NCI-H2107 (cell line): ENCODE measurements around the gene PAPPA.

ENCODE experiments used
- DNase-seq: peaks from one replicate; lab custom pipeline; 2025; lab: John Stamatoyannopoulos, UW

PAPPA gene

DNA sequence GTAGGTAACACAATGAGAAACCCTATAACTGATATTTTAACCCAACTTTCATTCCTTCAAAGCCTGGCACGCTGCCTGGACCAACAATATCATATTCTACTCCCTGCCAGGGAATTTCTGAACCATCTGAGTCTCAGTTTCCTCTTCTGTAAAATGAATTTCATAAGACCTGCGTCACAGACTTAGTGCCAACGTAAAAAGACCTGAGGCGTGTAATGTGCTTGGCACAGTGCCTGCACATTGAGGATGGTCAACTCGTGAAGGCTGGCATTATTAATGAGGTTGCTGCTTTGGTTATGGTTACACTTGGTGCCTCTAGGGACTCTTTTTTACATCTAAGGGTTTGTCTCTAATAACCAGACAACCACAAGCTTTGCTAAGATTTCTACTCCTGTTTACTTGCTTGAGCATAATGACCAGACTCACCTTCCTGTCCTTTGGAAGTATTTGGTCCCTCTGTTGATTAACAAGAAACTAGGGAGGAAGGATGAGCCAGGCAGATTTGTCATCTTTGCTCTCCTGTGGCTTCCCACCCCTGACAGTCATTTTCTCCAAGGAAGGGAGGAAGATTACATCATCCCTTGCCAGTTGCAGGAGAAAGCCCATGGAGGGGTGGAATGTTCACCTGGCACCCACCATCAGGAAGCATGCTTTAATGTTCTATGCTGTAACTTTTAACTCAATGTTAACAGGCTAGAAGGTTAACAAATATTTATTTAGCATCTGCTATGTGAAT lies 79.0 kb downstream of the PAPPA start:
- no peak for DNase-seq

DNA sequence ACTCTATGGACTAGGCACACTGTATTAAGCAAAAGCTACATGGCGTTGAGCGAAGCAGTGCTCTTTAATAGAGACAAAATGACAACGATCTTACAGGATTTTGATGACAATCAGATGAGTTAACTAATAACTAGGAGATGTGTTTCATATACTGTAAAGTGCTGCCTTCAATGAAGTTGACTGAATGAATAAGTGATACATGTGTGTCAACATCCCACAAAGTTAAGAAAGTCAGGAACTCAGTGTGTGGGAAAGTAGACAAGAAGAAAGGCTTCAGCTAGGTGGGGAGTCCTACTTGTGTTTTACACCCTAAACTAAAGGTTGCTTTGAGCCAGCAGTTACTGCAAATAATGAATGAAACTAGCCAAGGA lies 79.6 kb downstream of the PAPPA start:
- DNase-seq, result no peak

DNA sequence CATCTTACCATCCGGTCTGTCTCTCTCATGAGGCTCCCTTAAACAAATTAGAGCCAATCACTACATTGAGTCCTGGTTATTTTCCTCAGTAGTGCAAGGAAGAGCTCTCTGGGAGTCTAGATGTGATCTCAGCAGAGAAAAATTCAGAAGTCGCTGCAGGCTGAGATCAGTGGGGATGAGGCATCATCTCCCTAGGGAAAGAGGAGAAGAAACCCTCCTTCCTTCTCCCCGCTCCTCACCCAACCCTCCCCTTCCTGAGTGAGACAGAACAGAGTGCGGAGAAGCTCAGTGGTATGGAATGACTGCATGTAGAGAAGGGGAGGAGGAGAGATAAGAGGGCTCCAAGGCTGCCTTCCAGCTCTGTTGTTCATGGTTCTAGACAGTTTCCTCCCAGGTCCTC lies 80.5 kb downstream of the PAPPA start:
- DNase-seq, result no peak

DNA sequence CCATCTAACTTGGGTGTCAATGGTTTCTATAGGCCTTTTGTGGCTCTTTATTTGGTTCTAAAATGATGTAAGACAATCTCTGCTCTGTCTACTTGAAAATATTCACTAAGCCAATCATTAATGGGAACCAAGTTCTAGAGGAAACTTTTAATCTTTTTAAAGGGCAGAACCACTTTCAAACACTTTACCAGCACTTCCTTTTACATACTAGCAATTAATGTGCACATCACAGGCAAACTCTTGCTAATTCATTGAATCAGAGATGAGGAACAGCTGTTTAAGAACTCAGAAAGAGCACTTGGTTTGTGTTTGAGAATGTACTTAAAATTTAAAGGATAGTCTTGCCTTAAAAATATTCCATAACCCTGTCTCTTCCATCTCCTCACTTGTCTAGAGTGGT lies 83.4 kb downstream of the PAPPA start:
- no peak for DNase-seq

DNA sequence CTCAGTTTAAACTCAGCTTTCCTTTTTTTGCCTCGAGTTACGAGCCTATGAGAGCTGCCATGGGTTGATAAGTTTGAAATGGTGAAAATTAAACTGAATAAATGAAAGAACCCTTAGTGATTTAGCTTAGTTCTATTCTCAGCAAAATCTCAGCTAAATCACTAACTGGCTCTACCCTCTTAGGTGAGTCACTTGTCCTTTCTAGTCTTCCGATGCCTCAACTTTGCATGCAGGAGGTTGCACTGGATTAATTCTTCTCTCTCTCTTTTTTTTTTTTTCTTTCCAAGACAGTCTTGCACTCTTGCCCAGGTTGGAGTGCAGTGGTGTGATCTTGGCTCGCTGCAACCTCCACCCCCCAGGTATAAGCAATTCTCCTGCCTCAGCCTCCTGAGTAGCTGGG lies 83.9 kb downstream of the PAPPA start:
- DNase-seq, result no peak

DNA sequence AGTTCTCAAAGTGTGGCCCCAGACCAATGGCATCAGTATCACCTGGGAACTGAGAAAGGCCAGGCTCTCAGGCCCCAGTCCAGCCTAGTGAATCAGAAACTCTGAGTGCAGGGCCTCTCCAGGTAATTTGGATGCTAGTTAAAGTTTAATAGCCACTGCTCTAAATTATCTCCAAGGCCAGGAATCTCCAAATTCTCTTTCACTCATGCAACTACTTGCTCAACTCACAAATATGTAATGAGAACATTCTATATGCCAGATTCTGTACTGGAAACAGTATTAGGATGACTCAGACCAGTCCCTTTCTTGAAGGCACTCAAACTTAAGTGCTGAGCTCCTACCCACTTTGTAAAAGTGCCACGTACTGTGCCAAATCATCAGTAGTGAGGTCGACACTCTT lies 84.6 kb downstream of the PAPPA start:
- no peak for DNase-seq

DNA sequence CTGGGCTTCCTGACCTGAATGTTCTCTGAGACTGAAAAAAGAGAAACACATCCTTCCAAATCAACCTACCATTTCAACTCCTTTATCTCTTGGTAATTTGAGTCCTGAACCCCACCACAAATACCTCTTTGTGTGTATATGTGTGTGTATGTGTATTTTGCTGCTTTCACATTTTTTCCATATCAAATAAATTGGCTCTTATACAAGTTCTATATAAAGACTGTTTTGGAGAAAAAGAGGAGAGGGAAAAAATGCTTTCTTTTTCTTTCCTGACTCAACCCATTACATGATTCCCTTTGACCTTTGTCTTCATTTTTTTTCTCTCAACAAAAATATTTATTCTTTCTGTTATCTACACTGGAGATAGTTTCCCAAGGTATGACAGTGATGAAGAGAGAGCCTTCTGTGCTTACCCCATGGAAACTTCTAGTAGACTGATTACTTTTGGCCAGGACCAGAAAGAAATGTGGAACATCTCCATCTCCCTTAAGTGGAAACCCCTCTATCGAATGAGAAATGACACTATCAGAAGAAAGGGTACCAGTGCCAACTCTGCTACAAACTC lies 85.3 kb downstream of the PAPPA start:
- no peak for DNase-seq

DNA sequence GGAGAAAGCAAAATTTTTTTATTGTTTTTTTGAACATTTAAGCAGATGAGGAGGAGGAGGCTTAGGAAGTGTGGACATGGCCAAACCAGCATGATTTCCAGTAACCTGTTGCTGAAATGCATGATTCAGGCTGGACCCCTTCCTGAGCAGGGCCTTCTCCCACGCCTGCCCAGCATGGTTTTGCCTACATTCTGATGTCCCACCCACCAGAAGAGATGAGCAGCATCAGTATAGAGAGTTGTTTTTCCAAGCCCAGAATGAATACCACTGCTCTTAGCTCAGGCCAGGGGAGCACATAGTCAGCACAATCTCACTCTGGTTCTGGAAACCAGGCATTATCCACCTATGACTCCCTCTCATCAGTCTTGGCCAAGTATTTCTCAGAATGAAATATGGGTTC lies 90.1 kb downstream of the PAPPA start:
- no peak for DNase-seq

DNA sequence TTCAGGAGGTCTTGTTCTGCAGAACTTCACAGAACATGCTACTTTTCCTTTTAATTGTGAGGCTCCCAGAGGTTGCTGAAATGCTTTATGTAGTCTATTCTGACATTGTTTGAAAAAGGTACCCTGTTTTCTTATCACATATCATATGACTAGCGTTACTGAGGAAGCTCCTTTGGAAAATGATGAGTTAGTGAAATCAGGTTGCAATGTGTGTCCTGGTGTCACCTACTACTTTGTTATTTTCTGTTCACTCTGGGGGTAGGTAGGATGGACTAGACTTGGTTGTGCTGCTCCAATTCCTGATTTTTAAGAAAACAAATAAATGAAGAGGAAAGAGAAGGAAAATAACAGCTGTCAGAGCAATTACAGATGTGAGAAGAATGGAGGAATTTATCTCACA lies 93.7 kb downstream of the PAPPA start:
- no peak for DNase-seq

DNA sequence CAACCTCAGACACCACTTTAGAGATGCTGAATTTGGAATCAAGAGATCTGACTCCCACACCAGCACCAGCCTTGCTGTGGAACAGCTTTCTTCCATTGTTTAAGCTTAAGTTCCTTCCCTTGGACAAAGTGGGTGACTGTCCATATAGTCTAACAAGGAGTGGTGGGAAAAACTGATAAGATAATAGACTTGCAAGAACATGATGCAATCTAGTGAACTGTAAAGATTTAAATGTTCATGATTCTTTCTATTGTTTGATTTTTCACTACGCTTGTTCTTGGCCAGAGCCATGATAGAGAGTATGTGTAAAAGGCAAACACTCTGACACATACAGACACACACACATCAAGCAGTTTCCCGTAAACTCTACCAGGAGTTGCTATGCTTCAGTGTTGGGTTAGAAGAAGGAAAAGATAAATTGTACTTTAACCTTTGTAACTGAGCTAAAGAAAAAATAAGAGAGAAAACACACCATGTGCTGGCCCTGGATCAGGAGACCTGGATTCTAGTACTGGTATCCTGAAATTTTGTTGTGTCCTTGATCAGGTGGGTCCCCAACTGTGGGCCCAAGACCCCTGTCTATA lies 94.3 kb downstream of the PAPPA start:
- no peak for DNase-seq

DNA sequence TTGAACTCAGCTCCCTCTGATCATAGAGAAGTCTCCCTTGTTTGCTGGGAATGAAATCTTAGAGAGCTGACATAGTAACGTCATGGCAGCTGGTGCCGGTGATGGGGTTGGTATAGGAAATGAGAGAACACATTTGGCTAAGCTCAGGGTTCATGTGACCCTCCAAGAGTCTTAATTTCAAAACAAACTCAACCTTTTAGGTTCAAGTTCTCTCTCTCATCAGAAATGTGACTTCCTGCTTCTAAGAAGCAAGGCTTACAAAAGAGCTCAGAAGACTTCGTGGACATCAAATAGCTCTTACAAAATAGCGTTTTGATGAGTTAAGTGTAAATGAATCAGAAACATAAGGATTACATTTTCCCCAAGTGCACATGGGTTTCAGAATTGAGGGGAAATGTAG lies 97.3 kb downstream of the PAPPA start:
- DNase-seq, result no peak

DNA sequence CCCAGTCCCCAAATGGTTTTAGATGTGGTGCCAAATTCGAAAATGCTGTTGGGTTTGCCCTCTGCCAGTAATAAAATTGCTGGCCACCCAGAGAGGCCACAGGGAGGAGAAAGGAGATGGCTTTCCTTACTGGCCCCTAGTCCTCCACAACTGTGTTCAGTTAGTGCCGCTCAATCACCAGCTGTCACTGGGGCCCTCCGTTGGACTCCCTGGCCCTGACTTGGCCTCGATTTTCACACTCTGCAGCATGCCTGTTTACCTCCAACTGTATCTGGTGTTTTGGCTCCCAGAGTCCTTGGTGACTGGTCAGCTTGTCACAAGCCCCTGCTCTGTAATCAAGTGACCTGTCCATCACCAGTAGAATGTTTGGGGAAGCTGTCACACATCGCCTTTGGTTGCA lies 97.8 kb downstream of the PAPPA start:
- no peak for DNase-seq

DNA sequence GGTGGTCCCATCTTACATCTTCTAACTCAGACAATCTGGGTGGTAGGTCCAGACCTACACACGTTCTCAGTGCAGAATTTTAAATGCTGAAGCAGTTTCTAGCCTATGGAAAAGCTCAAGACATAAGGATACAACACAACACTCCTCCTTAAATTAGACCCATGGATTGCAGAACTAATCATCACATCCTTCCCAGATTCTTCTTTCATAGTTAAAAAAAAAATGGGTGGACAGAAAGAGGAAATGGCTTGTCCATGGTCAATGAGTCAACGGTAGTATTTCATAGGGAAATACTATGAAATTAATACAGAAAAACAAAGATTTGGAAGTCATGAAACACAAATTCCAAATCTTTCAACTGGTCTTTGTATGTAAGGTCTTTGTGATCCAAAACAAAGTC lies 106.9 kb downstream of the PAPPA start:
- DNase-seq, result no peak

DNA sequence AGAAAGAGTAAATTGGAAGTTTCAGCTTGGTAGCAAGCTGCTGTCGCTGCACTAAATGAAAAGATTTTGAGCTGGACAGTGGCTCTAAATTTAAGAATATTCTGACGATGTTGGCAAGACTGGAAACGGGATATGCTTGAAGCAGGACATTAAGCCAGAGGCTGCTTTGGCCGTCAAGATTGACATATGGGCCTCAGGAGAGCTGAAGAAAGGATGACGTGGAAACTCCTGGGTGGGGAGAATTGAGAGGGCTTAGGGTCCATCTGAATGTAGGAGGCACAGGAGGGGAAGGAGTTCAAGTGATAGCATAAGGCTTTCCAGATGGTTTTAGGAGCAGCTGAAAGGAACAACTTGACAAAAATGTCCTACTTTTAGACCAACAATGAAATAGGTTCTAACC lies 108.9 kb downstream of the PAPPA start:
- no peak for DNase-seq

DNA sequence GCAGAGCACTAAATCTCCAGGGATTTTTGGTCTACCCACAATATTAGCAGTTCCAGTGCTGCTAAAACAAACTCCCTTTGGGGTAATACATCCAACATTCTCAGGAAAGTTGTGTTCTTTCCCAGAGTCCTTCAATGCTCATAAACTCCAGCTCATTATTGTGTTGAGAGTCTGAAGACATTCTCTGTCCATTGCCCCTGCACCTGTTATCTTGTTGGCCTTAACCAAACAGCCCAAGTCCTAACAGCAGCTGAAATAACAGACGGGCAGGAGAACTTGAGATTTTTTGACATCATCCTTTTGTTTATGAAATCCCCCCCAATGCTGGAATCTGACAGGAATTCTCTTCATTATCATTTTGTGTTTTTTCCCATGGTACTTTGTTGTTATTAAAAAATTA lies 110.8 kb downstream of the PAPPA start:
- no peak for DNase-seq

DNA sequence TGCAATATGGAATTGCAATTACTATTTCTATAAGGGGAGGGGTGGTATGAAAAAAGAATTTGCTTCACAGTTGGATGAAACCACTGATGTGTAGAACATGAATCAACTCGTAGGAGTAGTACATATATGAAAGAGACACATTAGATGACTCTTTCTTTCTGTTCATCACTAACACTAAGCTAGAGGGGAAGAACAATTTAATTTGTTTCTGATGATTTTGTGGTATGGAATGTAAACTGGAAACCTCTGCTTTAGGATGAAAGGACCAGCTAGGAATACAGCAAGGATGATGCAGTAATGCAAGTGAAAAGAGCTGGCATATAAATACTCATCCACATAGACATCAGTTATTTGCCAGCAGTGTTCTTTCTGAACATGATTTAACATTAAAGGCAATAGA lies 113.4 kb downstream of the PAPPA start:
- no peak for DNase-seq

DNA sequence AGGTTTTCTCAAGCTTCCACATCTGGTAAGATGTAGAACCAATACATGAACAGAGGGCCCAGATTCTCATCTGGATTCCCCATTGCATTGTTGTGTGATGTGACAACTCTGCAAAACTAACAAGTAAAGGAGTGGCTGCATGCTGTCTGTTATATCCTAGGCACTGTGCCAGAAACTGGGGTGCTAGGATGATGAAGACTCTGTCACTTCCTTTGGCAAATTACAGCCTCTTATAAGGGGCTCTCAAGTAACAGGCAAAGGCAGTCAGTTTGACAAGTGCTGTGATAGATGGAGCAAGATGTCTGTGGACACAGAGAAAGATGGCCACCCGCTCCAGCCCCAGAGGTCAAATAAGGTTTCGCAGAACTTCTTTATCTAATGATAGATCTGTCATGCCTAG lies 115.7 kb downstream of the PAPPA start:
- no peak for DNase-seq

DNA sequence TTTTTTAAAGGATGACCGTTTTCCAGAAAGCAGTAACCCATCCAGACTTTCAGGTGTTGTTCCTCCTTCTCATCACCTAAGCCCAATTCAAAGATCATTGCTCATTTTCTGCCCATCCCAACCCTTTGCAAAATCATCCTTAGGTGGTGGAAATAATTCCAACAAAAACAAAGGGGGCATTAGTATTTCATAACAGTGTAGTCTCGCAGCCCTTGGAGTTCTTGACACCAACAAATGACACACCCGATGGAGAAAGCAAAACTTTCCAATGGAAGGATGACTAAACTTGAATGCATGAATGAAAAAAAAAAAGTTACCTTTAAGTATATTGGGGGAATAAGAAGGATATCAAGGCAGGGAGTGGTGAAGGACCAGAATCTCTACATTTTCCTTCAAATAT lies 117.0 kb downstream of the PAPPA start:
- DNase-seq, result no peak

DNA sequence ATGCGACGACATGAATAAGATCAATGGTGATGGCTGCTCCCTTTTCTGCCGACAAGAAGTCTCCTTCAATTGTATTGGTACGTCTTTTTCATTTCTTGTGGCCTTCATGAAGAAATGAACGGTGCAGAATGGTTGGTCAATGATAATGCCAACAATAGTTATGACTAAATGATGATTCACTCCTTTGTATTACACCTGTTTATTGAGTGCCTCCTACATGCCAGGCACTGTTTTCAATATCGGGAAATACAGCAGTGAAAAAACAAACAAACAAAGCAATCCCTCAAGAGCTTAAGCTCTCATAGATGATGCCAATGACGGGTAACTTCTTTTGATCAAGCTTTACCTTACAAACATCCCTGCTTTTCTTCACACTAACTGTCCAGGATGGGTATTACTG lies 117.7 kb downstream of the PAPPA start:
- DNase-seq, result no peak

DNA sequence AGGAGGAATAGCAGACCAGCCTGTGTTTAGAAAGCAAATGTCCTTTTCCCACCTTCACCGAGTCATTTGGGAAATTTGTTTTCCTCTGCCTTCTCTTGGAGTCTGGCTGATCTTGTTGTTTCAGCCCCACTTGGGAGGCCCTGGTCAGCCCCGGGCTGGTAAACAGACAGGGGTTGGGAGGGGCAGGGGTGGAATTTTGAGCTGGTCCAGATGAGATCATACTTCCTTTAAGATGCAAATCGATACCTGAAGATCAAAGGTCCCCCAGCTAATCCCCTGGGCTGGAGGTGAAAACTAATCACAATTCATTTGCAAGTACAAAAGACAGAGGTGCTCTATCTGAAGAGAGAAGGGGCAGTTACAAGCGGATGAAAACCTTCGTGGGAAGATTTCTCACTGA lies 118.4 kb downstream of the PAPPA start:
- DNase-seq, result no peak

DNA sequence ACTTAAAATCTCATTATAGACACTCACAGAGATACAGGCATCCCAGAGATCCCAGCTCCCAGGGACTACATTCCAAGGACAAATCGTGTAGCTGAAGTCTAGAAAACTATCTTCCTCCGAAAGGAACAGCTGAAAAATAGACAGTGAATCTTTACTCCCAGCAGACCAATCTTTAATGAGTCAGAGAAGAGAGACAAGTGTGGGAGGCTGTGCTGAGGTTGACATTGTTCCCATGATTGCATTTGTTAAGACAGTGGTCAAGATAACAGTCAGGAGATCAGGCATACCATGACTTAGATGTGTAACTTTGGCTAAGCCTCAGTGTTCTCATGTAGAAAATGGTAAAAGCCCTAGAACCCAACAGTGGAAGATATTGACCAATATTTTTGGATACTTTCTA lies 120.7 kb downstream of the PAPPA start:
- DNase-seq, result no peak

DNA sequence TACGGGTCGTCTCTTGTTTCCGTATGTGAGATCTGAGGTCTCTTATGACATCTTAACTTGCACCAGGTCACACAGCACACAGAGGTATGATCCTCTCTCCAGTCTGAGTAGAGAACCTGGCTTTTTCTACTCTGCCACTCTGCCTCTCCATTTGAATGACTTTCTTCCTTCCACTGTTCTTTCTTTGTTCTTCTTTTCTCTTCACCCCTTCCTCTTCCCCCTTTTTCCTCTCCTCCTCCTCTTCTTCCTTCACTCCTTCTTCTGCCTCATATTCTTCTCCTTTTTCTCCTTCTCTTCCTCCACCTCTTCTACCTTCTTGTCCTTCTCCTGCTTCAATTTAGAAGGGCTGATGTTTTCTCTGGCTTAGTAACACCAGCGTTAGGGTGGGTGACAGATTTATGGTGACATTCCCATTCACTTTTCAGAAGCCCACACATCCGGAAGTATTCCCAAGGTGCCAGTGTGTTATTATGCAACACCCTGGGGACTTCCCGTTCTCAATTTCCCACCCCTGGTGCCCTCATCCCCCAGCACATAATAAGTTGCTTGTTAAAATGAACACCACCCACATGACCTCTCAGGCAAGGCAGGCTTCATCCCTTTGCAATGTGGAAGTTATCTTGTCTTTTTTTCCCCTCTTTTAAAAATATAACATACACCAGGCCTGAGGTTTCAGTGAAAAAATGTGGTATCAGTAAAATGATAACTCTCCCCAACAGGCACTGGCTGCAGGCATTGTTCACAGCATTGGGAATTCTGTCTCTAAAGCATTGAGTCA lies 122.0 kb downstream of the PAPPA start:
- DNase-seq, result no peak

DNA sequence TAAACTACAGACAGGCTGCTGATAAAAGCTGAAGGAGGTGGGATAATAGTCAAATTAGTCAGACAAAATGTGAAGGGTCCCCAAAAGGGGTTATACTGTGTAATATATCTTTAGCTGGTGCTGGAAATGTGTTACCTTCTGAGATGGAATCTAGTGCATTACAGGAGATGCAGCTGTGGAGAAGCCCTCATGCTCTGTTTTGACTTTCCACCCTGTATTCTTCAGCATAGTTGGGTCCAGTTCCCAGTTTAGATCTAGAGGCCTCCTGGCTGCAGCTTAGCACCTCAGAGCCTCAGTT lies 122.6 kb downstream of the PAPPA start:
- no peak for DNase-seq
